Neural cell (in vitro differentiated cells): ENCODE results near the gene TBC1D9.

Source experiments
- CTCF ChIP-seq: fragments of 450-650 bp; IDR thresholded peaks from 2 replicates; pipeline ENCODE4 v1.5.1; 2014; ENCODE audit warnings: antibody characterized with exemption, mild to moderate bottlenecking, moderate library complexity; ENCODE audit not compliant: poor library complexity, severe bottlenecking
- EP300 ChIP-seq: fragments of 450-650 bp; conservative IDR thresholded peaks from 2 replicates; pipeline ENCODE4 v1.6.1; 2014; ENCODE audit warnings: antibody characterized with exemption, mild to moderate bottlenecking, moderate library complexity; ENCODE audit not compliant: poor library complexity, severe bottlenecking
- EZH2 ChIP-seq: fragments of 200-600, 300-800 bp; shearing (Covaris generic), sonication (generic); IDR thresholded peaks from 2 replicates; pipeline ENCODE4 v1.6.1; 2014; ENCODE audit warnings: antibody characterized with exemption, low read length, borderline replicate concordance, mild to moderate bottlenecking; ENCODE audit not compliant: insufficient read depth, poor library complexity, severe bottlenecking
- MXI1 ChIP-seq: fragments of 450-650 bp; conservative IDR thresholded peaks from 2 replicates; pipeline ENCODE4 v1.6.1; 2014; ENCODE audit warnings: antibody characterized with exemption, mild to moderate bottlenecking; ENCODE audit not compliant: poor library complexity, severe bottlenecking
- POLR2AphosphoS5 ChIP-seq: IDR thresholded peaks from 2 replicates; pipeline ENCODE4 v1.6.1; 2012
- RAD21 ChIP-seq: fragments of 450-650 bp; conservative IDR thresholded peaks from 2 replicates; pipeline ENCODE4 v1.6.1; 2014; ENCODE audit warnings: antibody characterized with exemption, mild to moderate bottlenecking, moderate library complexity
- REST ChIP-seq: IDR thresholded peaks from 2 replicates; pipeline ENCODE4 v1.6.1; 2012; ENCODE audit warnings: borderline replicate concordance
- SMC3 ChIP-seq: fragments of 450-650 bp; conservative IDR thresholded peaks from 2 replicates; pipeline ENCODE4 v1.6.1; 2014; ENCODE audit warnings: antibody characterized with exemption, mild to moderate bottlenecking, moderate library complexity; ENCODE audit not compliant: poor library complexity
- TAF1 ChIP-seq: IDR thresholded peaks from 2 replicates; pipeline ENCODE4 v1.6.1; 2012; ENCODE audit warnings: low read depth

- TF ChIP-seq CTCF (no peak), RAD21 (no peak), EZH2 (no peak), POLR2AphosphoS5 (no peak), REST (no peak), TAF1 (no peak), SMC3 (no peak), EP300 (no peak), MXI1 (no peak)
Observed at GRCh38 chr4:140752291-140753068, 3.7 kb downstream of the TBC1D9 start.
